Prostate gland (tissue), 2 donors: ENCODE data around the gene CCDC92B.

Experiments
- POLR2A ChIP-seq: fragments of 450-650 bp; IDR thresholded peaks from one replicate; pipeline ENCODE4 v1.6.1; 2016; ENCODE audit warnings: antibody characterized with exemption, mild to moderate bottlenecking
- TF ChIP-seq, protein P1 (sequence below), 4 experiments: fragments of 200-600 bp in 2 of 4; fragments of 450-650 bp in 2 of 4; sonication (generic) in 2 of 4; IDR thresholded peaks; 1 replicate in 3 of 4; 2 replicates in 1 of 4; pipeline ENCODE4 v1.5.1; 2016 to 2019; ENCODE audit warnings: antibody characterized with exemption in 4 of 4, mild to moderate bottlenecking in 2 of 4, moderate library complexity in 2 of 4

DNA sequence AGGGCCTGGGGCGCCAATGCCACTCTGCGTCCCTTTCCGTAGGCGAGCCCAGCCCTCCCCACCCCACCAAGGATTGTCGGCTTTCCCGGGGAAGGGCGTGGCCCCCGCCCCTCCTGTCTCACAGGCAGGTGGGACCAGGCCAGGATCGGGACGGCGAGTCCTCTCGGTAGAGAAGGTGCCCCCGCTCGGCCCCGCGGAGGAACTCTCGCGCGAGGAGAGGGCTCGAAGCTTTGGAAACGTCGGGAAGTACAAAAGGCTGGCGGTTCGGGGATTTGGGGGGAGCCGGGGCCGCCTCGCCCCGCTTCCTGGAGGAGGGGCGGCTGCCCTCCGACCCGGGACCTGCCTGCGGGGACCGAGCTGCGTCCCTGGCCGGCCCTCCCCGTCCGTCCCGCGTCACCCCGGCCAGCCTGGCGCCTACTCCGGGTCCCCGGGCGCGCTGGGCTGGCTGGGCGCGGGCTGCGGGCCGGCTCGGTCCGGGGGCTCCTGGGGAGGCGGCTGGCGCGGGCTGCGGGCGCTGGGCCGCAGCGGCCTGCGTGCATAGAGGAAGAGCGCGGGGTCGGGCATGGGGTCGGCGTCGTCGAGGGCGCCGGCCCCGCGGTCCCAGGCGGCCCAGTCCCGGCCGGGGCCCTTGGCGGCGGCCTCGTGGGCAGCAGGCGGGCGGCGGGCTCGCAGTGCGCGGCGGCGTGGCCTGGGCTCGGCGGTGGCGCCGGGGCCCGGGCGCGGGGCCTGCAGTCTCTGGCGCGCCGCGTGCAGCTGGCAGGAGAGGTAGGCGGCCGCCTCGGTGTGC is 25.3 kb downstream of the CCDC92B start:
- TF ChIP-seq, protein P1, sequence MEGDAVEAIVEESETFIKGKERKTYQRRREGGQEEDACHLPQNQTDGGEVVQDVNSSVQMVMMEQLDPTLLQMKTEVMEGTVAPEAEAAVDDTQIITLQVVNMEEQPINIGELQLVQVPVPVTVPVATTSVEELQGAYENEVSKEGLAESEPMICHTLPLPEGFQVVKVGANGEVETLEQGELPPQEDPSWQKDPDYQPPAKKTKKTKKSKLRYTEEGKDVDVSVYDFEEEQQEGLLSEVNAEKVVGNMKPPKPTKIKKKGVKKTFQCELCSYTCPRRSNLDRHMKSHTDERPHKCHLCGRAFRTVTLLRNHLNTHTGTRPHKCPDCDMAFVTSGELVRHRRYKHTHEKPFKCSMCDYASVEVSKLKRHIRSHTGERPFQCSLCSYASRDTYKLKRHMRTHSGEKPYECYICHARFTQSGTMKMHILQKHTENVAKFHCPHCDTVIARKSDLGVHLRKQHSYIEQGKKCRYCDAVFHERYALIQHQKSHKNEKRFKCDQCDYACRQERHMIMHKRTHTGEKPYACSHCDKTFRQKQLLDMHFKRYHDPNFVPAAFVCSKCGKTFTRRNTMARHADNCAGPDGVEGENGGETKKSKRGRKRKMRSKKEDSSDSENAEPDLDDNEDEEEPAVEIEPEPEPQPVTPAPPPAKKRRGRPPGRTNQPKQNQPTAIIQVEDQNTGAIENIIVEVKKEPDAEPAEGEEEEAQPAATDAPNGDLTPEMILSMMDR (IDR thresholded peaks at IDR 0.05), result no peak
- TF ChIP-seq POLR2A, result no peak
